ENCODE data around the gene CACNA1F. TPM values are rescaled to one million over a fixed set of nuclear protein-coding genes. Genes with fewer than 3 reads are reported as not detected.

The CACNA1F gene
- total RNA-seq (2014; rRNA removed): not detected in 2 replicates
- Bru-seq, nascent RNA: percentile 1 among the genes with signal in this experiment
- BruChase-seq, experiment 1, labeled RNA remaining after a 6-hour chase: not detected
- not detected for BruChase-seq, experiment 2, labeled RNA remaining after a 2-hour chase
- long read RNA-seq: 0 reads

DNA sequence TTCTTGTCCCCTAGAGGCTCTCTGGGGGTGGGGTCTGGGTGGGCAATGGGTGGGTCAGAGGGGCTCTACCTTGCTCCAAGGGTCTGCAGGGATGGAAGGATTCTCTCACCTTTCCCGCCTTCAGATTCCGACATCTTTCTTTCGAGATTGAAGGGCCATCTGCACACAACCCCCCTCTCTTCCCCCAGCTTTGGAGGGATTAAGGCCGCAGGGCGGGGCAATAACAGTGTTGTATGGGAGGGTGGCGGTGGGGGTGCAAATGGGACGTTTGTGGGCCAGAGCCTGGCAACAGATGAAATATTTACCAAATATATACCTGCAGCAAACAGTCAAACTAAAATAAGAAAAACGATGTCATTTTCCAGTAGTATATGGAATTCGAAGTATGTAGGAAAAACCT is at the start of gene CACNA1F:
Gene CACNA1F, minus strand, starts transcription at position 165 of the 400 bp plus-strand sequence. Its CDS starts 31 bp downstream, at position 134.
- no TSS peak for BruUV-seq (replicated peaks)
- intact Hi-C loops (cut with micrococcal nuclease): no loop called here
- no peak within 1 kb of the TSS for H3K9ac ChIP-seq (ENCODE audit: low read length)

DNA sequence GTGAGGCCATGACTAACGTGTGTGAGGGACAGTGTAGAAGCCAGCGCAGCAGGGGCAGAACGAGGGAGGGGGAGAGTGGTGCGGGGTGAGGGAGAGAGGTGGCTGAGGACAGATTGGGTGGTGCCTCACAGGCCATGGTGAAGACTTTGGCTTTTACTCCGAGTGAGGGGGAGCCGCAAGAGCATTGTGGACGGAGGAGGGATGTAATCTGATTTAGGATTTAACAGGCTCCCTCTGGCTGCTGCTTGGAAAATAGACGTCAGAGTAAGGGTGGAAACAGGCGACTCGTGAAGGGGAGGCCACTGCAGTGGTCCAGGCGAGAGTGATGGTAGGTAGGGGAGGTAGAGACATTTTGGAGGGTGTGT is 49.5 kb upstream of the CACNA1F start:
- Histone ChIP-seq H3K4me2 (ENCODE audit: low read length) (no peak overlapping the region), H3K9ac (ENCODE audit: low read length) (no peak overlapping the region)

More for the DNA sequence above, at the start of gene CACNA1F:
- Histone ChIP-seq H3K4me1 (ENCODE audit: insufficient read depth, low read length) (no peaks in the 10 kb centered on the region), H3K4me3 (ENCODE audit: low read length) (no peak within 1 kb of the TSS), H3K9me2 (replicated peaks; ENCODE audit: low read length) (no peaks in the 10 kb centered on the region), H3K36me3 (ENCODE audit: low read depth, low read length) (no peaks in the 10 kb centered on the region), H3K4me2 (ENCODE audit: low read length) (no peak within 1 kb of the TSS), H3F3A (ENCODE audit: low read length, unreplicated experiment) (no peaks in the 10 kb centered on the region), H4K20me1 (ENCODE audit: low read length) (no peaks in the 10 kb centered on the region), H3K9me3 (ENCODE audit: low read length) (no peaks in the 10 kb centered on the region), H2AFZ (ENCODE audit: low read length) (no peak within 1 kb of the TSS), H3K79me2 (ENCODE audit: low read length) (peaks cover 4% of the 10 kb centered on the region; the same call in 1 of the 2 replicates), H3K27ac (ENCODE audit: low read length) (no peak within 1 kb of the TSS), H3K27me3 (ENCODE audit: low read length) (no peaks in the 10 kb centered on the region)
- ATAC-seq: no peak
- ChIA-PET CTCF (no interaction called here), POLR2A (ENCODE audit: unreplicated experiment) (no interaction called here)
- no peak for DNase-seq
- TF ChIP-seq EZH2phosphoT487 (IDR thresholded peaks at IDR 0.05; ENCODE audit: borderline replicate concordance, low read length): no peak
- TF ChIP-seq, protein P1, sequence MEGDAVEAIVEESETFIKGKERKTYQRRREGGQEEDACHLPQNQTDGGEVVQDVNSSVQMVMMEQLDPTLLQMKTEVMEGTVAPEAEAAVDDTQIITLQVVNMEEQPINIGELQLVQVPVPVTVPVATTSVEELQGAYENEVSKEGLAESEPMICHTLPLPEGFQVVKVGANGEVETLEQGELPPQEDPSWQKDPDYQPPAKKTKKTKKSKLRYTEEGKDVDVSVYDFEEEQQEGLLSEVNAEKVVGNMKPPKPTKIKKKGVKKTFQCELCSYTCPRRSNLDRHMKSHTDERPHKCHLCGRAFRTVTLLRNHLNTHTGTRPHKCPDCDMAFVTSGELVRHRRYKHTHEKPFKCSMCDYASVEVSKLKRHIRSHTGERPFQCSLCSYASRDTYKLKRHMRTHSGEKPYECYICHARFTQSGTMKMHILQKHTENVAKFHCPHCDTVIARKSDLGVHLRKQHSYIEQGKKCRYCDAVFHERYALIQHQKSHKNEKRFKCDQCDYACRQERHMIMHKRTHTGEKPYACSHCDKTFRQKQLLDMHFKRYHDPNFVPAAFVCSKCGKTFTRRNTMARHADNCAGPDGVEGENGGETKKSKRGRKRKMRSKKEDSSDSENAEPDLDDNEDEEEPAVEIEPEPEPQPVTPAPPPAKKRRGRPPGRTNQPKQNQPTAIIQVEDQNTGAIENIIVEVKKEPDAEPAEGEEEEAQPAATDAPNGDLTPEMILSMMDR (conservative IDR thresholded peaks at IDR 0.05; ENCODE audit: low read depth, low read length): no peak
- TF ChIP-seq EZH2 (IDR thresholded peaks at IDR 0.05; ENCODE audit: low read length, unreplicated experiment): no peak

DNA sequence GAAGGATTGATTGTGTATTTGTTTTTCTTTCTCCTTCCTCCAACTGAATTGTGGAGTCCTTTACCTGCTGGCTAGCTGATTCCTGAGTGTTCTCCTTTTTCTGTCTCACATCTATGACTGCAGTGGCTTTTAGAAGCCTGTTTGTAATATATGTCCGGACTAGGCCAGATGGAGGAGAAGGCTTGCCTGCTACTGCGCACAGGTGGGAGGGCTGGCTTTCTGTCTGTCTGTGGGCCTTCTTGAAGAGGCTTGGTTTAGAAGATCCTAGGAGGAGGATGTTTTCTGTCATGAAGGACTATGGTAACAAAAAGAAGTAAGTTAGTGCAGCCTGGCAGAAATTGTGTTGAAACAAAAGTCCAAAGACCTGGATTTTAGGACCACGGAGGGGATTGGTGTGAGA is 44.9 kb upstream of the CACNA1F start:
- Histone ChIP-seq H3K27me3 (ENCODE audit: low read length) (no peaks in the 10 kb centered on the region), H3K9me2 (replicated peaks; ENCODE audit: low read length) (no peaks in the 10 kb centered on the region), H2AFZ (ENCODE audit: low read length) (no peak overlapping the region), H3K9me3 (ENCODE audit: low read length) (no peaks in the 10 kb centered on the region), H3F3A (ENCODE audit: low read length, unreplicated experiment) (no peaks in the 10 kb centered on the region), H3K4me2 (ENCODE audit: low read length) (no peak overlapping the region), H3K36me3 (ENCODE audit: low read depth, low read length) (no peaks in the 10 kb centered on the region), H4K20me1 (ENCODE audit: low read length) (no peaks in the 10 kb centered on the region), H3K9ac (ENCODE audit: low read length) (no peak overlapping the region), H3K4me3 (ENCODE audit: low read length) (no peak overlapping the region), H3K4me1 (ENCODE audit: insufficient read depth, low read length) (no peaks in the 10 kb centered on the region), H3K79me2 (ENCODE audit: low read length) (peaks cover 4% of the 10 kb centered on the region; the same call in 1 of the 2 replicates), H3K27ac (ENCODE audit: low read length) (no peak overlapping the region)
- intact Hi-C loops (cut with micrococcal nuclease): no loop called here
- TF ChIP-seq, protein P1 (conservative IDR thresholded peaks at IDR 0.05; ENCODE audit: low read depth, low read length): no peak
- no TSS peak for BruUV-seq (replicated peaks)
- ChIA-PET POLR2A (ENCODE audit: unreplicated experiment) (no interaction called here), CTCF (no interaction called here)
- no peak for DNase-seq
- ATAC-seq: no peak

More for the DNA sequence above, 49.5 kb upstream of the CACNA1F start:
- Histone ChIP-seq H3K4me3 (ENCODE audit: low read length) (no peak overlapping the region), H3K4me1 (ENCODE audit: insufficient read depth, low read length) (no peaks in the 10 kb centered on the region), H3K9me2 (replicated peaks; ENCODE audit: low read length) (no peaks in the 10 kb centered on the region), H3F3A (ENCODE audit: low read length, unreplicated experiment) (no peaks in the 10 kb centered on the region), H3K27ac (ENCODE audit: low read length) (no peak overlapping the region), H3K36me3 (ENCODE audit: low read depth, low read length) (no peaks in the 10 kb centered on the region), H3K27me3 (ENCODE audit: low read length) (no peaks in the 10 kb centered on the region), H4K20me1 (ENCODE audit: low read length) (no peaks in the 10 kb centered on the region), H2AFZ (ENCODE audit: low read length) (no peak overlapping the region), H3K79me2 (ENCODE audit: low read length) (no peaks in the 10 kb centered on the region), H3K9me3 (ENCODE audit: low read length) (no peaks in the 10 kb centered on the region)
- intact Hi-C loops (cut with micrococcal nuclease): no loop called here
- TF ChIP-seq EZH2 (IDR thresholded peaks at IDR 0.05; ENCODE audit: low read length, unreplicated experiment): no peak
- TF ChIP-seq, protein P1 (conservative IDR thresholded peaks at IDR 0.05; ENCODE audit: low read depth, low read length): no peak; the same call in 1 of the 2 replicates
- no peak for TF ChIP-seq EZH2phosphoT487 (IDR thresholded peaks at IDR 0.05; ENCODE audit: borderline replicate concordance, low read length)
- DNase-seq: no peak
- ChIA-PET POLR2A (ENCODE audit: unreplicated experiment) (no interaction called here), CTCF (no interaction called here)
- no TSS peak for BruUV-seq (replicated peaks)
- ATAC-seq: peak; percentile 33; the same call in 1 of the 2 replicates
